Endometrium (tissue), 2 donors: ENCODE data around the gene SPO11.

Source experiments
- FAIRE-seq: peaks from 2 replicates; lab custom pipeline; 2012; peaks lifted over from hg19 to GRCh38; lab: Jason Lieb, UNC
- donor health status: control.
- donor health status: control.

SPO11 gene

DNA sequence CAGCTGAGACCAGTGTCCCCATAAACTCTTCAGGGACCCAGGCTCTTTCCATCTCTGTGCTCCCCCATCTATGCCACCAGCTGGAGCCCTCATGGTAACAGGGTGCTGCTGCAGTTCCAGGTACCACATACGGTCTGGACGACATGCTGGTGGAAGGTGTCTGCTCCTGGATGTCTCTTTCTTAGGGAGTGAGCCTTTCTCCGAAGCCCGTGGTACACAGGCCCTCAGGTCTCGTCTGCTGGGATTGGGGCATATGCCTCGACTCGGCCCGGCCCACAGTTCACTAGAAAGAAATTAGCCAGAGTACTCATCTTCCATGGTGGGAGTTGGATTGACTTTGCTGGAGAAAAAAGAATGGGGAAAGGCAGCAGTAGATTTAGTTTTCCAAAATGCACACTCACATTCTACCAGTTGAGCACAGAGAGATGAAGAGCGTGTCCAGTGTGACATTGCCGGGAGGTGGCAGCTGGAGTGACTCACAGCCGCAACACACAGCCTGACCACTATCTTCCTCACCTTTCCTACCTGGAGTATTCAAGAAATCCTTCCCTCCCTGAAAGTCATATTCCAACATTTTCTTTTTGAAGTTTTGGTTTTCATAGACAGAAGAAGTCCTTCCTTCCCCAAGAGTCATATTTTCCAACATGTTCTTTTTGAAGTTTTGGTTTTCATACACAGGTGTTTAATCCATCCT lies 18.6 kb upstream of the SPO11 start:
- no peak for FAIRE-seq

DNA sequence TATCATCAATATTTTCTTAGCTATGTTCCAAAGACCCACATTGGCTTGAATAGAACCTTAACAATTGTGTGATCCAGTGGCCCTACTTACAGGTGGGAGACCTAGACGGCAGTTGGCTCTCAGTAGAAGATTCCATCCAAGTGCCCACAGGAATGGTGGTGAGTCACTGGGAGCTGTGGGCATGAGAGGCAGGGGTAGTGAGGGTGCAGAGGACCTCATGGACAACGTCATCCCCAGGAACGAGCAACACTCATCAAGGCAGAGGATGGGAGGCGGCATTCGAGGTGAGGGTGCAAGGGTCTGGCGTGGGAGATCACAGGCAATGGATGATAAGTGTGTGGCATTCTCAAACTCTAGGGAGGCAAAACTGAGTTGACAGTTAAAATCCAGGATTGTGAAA lies 17.5 kb upstream of the SPO11 start:
- FAIRE-seq: no peak

DNA sequence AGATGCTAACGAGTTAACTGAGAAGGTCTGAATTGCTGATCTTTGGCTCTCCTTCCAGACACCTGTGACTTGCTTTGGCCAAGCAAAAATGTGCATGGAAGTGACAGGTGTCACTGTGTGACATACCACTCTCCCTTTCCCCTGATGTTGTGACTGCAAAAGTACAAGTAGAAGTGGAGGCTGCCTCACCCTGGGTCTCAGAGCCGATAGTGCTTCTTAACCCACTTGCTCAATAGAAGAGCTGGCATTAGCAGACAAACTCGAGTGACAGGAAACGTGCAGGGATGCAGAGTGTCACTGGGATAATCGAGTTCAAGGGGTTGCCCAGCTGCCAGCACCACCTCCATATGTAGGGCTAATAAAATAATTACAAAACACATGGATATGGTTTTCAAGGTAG lies 16.4 kb upstream of the SPO11 start:
- FAIRE-seq: no peak

DNA sequence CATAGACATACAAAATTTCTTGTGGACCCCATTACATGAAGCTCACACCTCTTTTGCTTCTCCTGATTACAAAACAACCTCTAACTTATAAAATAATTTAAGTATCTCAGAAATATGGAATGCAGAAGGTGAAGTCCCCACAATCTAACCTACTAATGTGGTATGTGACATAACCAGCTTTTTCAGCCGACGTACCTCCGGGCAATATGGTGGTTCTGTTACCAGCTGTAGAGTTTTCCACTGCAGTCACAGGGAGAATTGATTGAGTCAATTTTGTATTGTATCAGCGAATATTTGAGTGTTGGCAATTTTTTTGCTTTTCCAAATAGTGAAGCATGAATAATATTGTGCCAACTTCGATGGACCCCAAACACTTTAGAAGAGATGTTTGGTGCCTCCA lies 15.7 kb upstream of the SPO11 start:
- no peak for FAIRE-seq

DNA sequence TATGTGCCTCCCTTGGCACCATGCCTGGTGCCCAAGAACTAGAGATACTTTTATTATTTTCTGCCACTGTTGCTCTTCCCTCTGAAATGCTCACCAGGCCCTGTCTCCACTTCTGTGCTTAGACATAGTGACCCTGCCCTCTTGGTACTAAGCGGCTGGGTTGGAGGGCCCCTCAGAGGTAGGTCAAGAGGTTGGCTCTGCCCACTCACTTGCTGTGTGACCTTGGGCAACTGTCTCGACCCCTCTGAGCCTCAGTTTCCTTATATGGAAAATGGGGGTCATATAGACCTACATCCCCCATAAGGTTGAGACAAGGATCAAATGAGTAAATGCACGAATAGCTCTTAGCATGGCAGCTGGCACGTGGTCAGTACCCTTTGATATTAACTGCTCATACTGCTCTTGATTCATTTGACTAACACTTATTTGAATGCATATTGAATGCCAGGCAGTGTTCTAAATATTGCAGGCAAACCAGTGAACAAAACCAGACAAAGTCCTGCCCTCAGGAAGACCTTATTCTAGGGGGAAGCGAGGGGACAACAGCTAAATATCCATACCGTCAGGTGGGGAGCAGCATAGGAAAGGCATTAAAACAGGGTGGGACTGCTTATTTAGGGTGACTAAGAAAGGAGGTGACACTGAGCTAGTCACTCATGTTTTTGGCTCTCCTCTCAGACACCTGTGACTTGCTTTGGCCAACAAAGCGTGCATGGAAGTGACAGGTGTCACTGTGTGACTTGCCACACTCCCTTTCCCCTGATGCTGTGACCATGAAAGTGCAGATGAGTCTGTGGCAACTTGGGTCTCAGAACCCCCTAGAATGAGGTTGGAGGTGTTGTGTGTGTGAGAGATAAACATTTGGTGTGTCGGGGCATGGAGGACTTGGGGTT lies 14.3 kb upstream of the SPO11 start:
- no peak for FAIRE-seq

DNA sequence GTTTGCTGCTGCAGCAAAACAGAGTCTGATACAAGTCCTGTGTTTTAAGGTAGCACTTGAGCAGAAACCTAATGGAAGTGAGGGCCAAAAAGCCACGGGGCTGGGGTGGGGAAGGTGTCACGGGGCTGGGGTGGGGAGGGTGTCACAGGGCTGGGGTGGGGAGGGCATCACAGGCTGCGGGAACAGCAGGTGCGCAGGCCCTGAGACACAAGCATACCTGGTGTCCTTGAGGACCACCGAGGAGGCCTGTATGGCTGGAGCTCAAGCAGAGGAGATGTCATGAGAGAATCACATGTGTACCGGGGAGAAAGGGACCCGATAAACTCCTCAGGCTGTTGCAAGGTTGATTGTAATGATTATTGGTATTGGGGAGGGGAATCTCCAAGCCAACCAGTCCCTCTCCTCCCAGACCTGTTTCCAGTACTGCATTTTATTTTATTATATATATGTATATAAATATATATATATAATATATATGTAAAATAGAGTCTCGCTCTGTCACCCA lies 13.6 kb upstream of the SPO11 start:
- FAIRE-seq: no peak

DNA sequence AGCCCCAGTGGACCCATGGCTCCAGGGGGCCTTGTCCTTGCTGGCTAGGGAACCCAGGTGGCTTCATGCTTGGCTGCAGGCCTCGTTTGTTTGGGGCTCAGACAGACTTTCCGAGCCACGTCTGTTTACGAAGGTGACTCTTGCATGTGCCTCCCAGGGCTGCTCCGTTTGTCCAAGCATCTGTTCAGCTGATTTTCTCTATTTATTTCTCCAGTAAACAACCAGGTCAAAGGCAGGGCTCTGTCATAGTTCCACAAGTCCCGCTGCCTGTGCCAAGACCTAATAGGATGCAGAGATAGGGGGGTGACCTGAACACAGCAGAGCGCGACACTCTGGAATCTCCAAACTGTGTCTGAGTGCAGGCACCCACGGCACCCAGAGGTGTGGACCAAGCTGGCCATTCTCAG lies 12.8 kb upstream of the SPO11 start:
- no peak for FAIRE-seq

DNA sequence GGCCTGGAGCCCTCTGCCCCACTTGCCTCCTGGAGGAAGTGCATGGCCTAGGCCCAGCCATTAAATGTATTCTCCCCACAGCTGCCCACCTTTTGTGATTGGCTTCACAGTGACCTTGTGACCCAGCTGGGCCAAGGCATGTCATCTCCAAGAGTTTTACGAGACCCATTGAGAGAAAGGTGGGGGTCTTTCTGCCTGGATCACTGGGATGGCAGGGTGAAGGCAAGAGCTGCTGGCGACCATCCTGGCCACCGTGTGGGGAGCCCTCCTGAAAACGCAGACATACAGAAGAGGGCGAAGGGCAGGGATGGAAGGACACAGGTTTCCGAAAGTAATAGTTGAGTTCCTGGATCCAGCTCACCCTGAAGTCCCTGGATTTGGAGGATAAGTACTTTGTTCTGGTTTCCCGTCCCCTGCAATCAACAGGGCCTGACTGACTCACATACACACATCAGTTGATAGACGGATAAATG lies 12.3 kb upstream of the SPO11 start:
- no peak for FAIRE-seq

DNA sequence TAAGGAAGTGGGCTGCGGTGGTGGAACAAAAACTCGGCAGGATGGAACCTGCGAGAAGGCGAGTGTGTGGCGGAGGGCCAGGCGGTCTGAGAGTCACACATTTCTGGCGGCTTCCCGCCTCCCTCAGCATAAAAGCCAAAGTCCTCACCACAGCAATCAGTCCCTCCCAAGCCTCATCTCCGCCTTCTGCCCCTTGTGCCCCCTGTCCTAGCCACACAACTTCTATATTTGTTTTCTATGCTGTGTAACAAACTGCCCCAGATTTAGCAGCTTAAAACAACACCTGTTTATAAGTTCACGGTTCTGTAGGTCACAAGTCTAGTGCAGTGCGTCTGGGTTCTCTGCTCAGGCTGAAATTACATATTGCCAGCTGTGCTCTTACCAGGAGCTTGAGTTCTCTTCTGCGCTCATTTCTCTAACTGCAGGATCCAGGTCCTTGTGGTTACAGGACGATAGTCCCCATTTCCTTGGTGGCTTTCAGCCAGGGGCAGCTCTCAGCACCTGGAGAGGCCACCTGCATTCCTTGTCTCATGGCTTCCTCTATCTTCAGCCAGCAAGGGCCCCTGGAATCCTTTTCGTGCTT lies 11.7 kb upstream of the SPO11 start:
- no peak for FAIRE-seq

DNA sequence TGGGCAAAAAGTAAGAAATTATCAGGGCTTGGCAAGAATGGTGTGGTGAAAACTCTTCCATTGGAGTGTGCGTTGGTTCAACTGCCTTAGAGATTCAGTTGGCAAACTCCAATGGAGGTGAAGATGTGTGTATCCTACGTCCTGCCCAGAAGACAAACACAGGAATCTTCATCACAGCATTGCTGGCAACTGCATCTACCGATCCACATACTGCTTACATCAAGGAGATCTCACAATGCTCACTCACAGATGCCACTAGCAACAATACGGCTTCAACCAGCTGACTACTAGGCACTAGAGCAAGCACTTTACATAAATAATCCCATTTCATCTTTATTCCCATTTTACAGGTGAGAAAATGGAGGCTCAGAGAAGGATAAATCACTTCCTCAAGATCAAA lies 10.0 kb upstream of the SPO11 start:
- no peak for FAIRE-seq

DNA sequence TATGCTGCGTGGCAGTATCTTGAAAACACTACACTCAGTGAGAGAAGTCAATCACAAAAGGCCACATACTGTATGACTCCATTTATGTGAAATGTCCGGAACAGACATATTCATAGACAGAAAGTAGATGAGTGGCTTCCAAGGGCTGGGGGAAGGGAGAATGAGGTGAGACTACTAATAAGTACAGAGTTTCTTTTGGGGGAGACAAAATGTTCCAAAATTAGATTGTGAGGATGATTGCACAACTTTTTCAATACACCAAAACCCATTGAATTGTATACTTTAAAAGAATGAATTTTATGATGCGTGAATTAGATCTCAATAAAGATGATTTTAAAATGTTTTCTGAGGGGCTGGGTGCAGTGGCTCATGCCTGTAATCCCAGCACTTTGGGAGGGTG lies 9.2 kb upstream of the SPO11 start:
- FAIRE-seq: no peak

DNA sequence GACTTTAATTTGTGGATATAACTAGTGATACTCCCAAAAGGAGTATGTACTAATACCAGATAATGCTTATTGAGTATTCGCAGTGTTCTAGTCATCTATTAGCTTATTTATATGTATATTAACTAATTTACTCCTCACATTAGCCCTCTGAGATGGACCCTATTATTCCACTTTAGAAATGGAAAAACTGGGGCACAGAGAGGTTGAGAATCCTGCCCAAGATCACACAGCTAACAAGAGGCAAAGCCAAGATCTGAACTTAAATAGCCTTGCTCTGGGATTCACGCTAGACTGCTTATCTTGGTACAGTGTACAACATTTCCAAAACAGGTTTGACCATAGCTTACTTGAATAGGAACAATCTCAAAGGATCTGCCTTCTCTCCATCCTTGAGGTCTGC lies 8.5 kb upstream of the SPO11 start:
- no peak for FAIRE-seq

DNA sequence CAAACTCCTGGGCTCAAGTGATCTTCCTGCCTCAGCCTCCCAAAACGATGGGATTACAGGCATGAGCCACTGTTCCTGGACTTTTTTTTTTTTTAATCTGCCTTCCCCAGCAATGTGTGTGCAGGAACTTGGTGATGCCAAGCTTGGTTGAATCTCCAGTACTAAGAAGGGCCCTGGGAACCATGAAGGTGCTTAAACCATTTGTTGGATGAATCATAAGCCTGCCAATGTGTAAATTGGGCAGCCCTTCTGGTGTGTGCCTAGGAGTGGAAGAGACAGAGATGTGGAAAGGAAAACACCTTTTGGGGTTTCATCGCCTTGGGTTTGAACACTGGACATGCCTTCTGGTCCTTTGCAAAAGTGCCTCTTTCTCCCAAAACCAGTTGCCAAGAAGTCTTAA lies 7.1 kb upstream of the SPO11 start:
- no peak for FAIRE-seq

DNA sequence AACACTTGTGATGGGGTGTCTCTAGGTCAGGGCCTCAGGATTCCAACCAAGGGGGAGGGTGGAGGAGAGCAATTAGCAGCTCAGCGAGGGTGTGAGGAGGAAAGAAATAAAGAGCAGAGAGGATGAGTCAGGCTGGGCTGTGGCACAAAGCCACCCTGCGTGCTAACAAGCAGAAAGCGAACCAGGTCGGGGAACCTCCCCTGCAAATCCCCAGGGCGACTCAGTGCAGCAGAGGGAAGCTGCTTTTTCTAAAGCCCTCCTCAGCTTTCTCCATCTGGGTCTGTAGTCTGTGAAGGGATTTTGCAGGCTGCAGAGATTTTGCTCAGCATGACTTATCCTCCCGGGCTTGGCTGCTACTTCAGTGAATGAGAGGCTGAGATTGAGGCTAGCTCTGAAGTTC lies 6.6 kb upstream of the SPO11 start:
- no peak for FAIRE-seq

DNA sequence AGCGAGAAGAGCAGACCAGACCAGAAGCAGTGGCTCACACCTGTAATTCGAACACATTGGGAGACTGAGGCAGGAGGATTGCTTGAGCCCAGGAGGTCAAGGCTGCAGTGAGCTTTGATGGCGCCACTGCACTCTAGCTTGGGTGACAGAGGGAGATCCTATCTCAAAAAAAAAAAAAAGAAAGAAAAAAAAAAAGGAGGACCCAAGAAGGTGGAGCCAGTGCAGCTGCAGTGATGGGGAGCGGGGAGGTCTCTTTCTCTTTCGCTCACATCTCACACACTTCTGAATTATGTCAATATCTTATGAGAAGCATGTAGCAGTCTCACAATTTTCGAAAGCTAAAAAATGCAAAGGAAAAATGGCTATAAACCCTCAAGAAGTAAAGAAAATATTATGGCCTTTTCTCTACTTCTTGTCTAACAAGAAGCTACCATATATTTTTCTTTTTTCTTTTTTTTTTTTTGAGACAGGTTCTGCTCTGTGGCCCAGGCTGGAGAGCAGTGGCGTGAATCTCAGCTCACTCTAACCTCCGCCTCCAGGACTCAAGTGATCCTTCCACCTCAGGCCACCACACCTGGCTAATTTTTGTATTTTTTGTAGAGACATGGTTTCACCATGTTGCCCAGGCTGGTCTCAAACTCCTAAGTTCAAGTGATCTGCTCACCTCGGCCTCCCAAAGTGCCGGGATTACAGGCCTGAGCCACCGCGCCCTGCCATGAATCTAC lies 3.8 kb upstream of the SPO11 start:
- FAIRE-seq: no peak

DNA sequence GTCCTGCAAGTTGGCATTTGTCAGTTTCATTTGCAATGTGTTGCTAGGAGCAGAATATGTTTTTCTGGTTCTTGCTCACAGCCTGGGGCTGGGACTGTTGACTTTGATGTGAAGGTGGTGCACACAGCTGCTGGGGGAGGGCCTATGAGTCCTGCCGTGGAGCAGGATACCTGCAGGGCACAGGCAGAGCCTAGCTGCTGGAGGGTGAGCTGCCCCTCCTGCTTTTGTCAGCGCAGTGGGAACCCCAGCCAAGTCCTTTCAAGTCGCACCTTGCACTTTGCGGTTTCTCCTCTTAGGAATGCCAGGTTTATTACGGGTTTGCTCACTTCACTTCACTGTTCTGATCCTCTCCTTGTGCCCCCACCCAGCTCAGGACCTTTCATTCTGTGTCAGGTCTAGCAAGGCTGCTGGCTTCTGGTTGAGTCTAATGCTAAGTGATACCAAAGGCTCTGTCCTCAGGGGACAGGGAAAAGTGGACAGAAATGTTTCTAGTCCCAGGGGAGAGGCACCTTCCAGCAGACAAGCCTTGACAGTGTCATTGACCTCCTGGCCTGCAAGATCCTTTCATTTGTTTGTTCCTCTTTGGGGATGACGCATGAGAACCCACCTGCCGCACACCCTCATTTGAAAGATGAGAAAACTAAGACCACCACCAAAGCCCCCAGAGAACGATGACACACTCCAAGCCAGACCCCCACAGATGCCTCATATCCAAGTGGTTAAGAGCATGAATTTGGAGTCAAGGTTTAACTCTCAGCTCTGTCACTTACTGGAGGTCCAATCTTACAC lies 2.7 kb upstream of the SPO11 start:
- FAIRE-seq: no peak

DNA sequence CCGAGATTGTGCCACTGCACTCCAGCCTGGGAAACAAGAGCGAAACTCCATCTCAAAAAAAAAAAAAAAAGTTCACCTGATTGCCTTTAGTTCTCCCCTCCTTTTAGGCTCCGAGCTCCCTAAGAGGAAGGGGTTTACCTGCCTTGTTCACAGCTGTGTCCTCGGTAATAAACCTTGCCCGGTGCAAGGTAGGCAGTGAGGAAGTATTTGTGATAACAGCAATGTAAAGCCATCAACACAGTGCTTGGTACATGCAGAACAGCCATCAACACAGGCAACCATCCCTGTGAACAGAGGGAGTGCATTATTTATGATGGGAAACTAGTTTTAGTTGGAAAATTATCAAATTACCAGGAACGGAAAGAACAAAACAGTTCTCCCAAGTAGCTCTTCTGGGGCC lies 1.8 kb upstream of the SPO11 start:
- no peak for FAIRE-seq

DNA sequence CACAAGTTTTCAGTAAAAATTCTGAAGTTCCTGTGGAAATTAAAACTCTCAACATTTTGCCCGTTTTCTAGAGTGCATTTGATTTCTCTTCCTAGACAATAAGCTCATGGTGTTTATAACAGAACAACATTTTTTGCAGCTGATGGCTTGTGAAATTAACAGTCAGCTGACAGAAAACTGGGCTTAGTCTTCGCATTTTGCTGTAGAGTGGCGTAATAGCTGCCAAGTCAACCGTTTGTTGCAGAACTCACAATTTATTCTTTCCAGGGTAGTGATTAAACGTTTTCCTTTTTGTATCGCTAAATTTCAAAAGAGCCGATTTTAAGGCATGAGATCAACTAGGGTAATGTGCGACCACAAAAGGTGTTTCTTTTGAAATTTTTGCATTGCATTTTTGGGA lies 1.4 kb downstream of the SPO11 start:
- FAIRE-seq: no peak

DNA sequence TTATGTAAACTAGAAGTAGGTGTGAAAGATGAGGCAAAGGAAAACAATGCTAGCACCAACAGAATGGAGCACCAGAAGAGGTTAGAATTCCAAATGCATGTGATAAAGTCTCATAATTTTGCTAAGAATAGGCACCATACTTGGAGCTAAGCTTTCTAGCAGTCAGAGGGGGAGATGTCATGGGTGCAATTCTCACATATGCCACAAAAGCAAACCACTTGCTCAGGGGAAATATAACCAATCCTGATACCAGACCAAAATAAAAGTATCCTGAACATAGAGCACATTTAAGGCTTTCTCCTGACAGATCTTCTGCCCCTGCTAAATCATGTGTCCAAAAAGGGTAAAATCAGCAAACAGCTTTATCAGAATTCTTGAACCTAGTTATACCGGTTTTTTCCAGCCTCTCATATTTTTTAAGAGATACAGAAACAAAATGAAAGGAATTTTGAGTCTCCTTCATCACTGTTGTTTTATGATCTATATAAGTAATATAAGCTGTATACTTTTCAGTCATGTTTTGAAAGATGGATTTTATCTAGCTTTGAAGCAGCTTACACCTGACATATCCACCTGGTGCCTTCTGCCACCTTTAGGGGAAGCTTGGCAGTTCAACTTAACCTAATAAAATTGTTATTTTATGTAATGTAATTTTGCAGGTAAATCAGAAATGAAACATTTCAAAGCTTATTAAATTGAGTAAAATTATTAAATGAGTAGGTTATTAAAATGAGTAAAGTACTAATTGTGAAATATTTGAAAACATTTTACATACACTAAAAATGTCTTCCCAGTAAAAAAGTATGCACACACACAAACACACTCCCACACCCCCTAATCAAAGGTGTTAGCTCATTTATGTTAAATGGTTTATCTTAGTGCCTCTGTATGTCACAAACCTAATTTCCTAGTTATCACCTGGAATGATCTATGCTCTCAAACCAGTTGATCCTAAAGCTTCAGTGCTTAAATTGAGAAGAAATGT lies 2.8 kb downstream of the SPO11 start:
- FAIRE-seq: no peak

DNA sequence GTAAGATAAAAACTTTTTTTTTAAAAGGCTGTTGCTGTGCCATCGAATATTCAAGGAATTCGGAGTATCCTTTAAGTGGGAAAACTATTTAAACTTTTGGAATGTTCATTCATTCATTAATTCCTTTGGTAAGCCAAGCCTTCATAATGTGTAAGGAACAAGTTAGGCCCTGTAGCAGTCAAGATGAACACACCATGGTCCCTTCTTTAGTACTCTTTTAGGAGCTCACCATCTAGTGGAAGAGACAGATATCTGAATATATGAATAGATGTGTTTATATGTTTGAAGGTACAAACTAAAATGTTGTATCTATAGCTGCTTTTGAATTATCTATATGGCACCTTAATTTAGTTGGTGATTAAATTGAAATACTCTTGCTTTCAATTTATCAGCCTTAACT lies 5.8 kb downstream of the SPO11 start:
- FAIRE-seq: no peak
